SU-DHL-6 (cell line): ENCODE data around the gene IQCE.

ENCODE experiments used
- EZH2phosphoT487 ChIP-seq: fragments of 200-600 bp; sonication (generic), shearing (Covaris generic); conservative IDR thresholded peaks from 2 replicates; pipeline ENCODE4 v1.6.1; 2018; ENCODE audit warnings: mild to moderate bottlenecking, antibody characterized with exemption, low read length, moderate library complexity, mixed read lengths
- TF ChIP-seq, protein P1 (sequence below): fragments of 200-600 bp; sonication (generic); IDR thresholded peaks from one replicate; pipeline ENCODE4 v1.5.1; 2017; ENCODE audit warnings: antibody characterized with exemption, mild to moderate bottlenecking, low read length, moderate library complexity; ENCODE audit not compliant: insufficient read depth, poor library complexity, severe bottlenecking

DNA sequence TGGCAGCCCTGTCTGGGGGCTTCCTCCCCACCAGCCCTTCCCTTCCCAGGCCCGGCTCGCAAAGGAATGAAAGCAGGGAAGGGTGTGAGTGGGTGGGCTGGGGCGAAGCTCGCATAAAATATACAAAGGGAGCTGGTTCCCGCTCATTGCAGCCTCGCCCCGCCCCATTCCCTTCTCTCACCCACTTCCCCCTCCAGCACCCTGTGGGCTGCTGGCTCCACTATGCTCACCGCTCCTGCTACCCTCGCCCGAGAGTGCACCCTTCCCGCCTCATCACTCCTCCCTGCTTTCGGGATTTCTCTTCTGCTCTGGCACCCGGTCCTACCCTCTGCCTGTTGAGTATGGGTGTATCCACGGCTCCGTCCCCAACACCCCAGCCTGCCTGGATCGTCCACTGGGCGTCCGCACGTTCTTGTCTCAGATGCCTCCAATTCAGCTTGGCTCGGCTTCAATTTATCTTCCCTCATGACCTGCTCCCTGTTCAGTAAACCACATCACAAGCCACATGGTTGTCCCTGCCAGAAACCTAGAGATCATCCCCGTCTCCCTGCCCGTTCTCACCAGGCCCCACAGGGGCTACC lies 58.6 kb downstream of the IQCE start:
- TF ChIP-seq, protein P1, sequence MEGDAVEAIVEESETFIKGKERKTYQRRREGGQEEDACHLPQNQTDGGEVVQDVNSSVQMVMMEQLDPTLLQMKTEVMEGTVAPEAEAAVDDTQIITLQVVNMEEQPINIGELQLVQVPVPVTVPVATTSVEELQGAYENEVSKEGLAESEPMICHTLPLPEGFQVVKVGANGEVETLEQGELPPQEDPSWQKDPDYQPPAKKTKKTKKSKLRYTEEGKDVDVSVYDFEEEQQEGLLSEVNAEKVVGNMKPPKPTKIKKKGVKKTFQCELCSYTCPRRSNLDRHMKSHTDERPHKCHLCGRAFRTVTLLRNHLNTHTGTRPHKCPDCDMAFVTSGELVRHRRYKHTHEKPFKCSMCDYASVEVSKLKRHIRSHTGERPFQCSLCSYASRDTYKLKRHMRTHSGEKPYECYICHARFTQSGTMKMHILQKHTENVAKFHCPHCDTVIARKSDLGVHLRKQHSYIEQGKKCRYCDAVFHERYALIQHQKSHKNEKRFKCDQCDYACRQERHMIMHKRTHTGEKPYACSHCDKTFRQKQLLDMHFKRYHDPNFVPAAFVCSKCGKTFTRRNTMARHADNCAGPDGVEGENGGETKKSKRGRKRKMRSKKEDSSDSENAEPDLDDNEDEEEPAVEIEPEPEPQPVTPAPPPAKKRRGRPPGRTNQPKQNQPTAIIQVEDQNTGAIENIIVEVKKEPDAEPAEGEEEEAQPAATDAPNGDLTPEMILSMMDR: no peak
- TF ChIP-seq EZH2phosphoT487: no peak
